Limb (tissue), 2 donors: Measurements from ENCODE around the gene EDEM2.
"Not testable (repeated sequence)": the region's sequence is repeated elsewhere in the genome, so short reads cannot be mapped to it uniquely, and the experiment has no call there.

Experiments used
- DNase-seq, 2 donors: peaks; one replicate each; pipeline ENCODE4 v3.0.0-alpha.2; 2016; ENCODE audit errors: extremely low spot score in 2 of 2

EDEM2 gene

GRCh38 chr20:35171438-35171752, 24.3 kb upstream of the EDEM2 start:
- no peak for DNase-seq

GRCh38 chr20:35168701-35169409, 21.7 kb upstream of the EDEM2 start:
- not testable (repeated sequence) for DNase-seq

GRCh38 chr20:35167787-35168186, 20.7 kb upstream of the EDEM2 start:
- DNase-seq = no peak

- DNase-seq = peak in 1 of 2 donors; percentile 56
Observed at GRCh38 chr20:35166242-35166830, 19.2 kb upstream of the EDEM2 start.

- DNase-seq = no peak
Observed at GRCh38 chr20:35165221-35166185, 18.4 kb upstream of the EDEM2 start.

- not testable (repeated sequence) for DNase-seq
Observed at GRCh38 chr20:35164531-35164930, 17.4 kb upstream of the EDEM2 start.

- not testable (repeated sequence) for DNase-seq
Observed at GRCh38 chr20:35160341-35160740, 13.2 kb upstream of the EDEM2 start.

- no peak for DNase-seq
Observed at GRCh38 chr20:35156978-35157377, 9.8 kb upstream of the EDEM2 start.

GRCh38 chr20:35155936-35156335, 8.8 kb upstream of the EDEM2 start:
- no peak for DNase-seq

GRCh38 chr20:35151736-35152135, 4.6 kb upstream of the EDEM2 start:
- peak in 1 of 2 donors; percentile 63 for DNase-seq

- DNase-seq = no peak
Observed at GRCh38 chr20:35150846-35151579, 3.9 kb upstream of the EDEM2 start.

GRCh38 chr20:35147575-35148071, 487 bp upstream of the EDEM2 start:
- peak in 1 of 2 donors; percentile 36 for DNase-seq

GRCh38 chr20:35146299-35146919, 727 bp downstream of the EDEM2 start:
- peak in 1 of 2 donors; percentile 38 for DNase-seq

GRCh38 chr20:35145141-35145564, 2.0 kb downstream of the EDEM2 start:
- DNase-seq = peak in 1 of 2 donors; percentile 78

- DNase-seq = no peak
Observed at GRCh38 chr20:35144694-35145093, 2.4 kb downstream of the EDEM2 start.

- no peak for DNase-seq
Observed at GRCh38 chr20:35135867-35136586, 11.1 kb downstream of the EDEM2 start.

GRCh38 chr20:35134880-35135279, 12.3 kb downstream of the EDEM2 start:
- no peak for DNase-seq

- no peak for DNase-seq
Observed at GRCh38 chr20:35134472-35134871, 12.7 kb downstream of the EDEM2 start.

GRCh38 chr20:35133735-35134134, 13.4 kb downstream of the EDEM2 start:
- no peak for DNase-seq

GRCh38 chr20:35133031-35133430, 14.1 kb downstream of the EDEM2 start:
- DNase-seq = no peak
